SHP77 (cell line): Measurements from ENCODE around the gene GLIS1.
A peak's percentile ranks its signal among the peaks of the same experiment; 100 is the strongest.
"Not testable (repeated sequence)": the region's sequence is repeated elsewhere in the genome, so short reads cannot be mapped to it uniquely, and the experiment has no call there.

Source experiments
- DNase-seq, 2 experiments: peaks; one replicate each; lab custom pipeline; 2025; lab: John Stamatoyannopoulos, UW

GLIS1 gene

GRCh38 chr1:53739109-53739681 lies at the start of gene GLIS1:
GLIS1 (minus strand) TSS chr1:53739164; CDS start chr1:53738064, 1,100 bp downstream.
- DNase-seq: peak; percentile 61 to 70

GRCh38 chr1:53787655-53788054 lies 48.7 kb upstream of the GLIS1 start:
- no peak for DNase-seq

- no peak for DNase-seq
These were observed 44.1 kb upstream of the GLIS1 start for GRCh38 chr1:53783056-53783455.

GRCh38 chr1:53781654-53782053 lies 42.7 kb upstream of the GLIS1 start:
- no peak for DNase-seq

- DNase-seq: no peak
These were observed 38.3 kb upstream of the GLIS1 start for GRCh38 chr1:53777272-53777671.

GRCh38 chr1:53771648-53772047 lies 32.7 kb upstream of the GLIS1 start:
- no peak for DNase-seq

- no peak for DNase-seq
These were observed 30.8 kb upstream of the GLIS1 start for GRCh38 chr1:53769780-53770179.

- DNase-seq: no peak
These were observed 30.2 kb upstream of the GLIS1 start for GRCh38 chr1:53769184-53769583.

- no peak for DNase-seq
These were observed 28.0 kb upstream of the GLIS1 start for GRCh38 chr1:53766831-53767405.

- DNase-seq: no peak
These were observed 27.3 kb upstream of the GLIS1 start for GRCh38 chr1:53766194-53766742.

GRCh38 chr1:53765657-53766056 lies 26.7 kb upstream of the GLIS1 start:
- DNase-seq: no peak

- DNase-seq: no peak
These were observed 24.9 kb upstream of the GLIS1 start for GRCh38 chr1:53763911-53764310.

GRCh38 chr1:53763461-53763860 lies 24.5 kb upstream of the GLIS1 start:
- no peak for DNase-seq

GRCh38 chr1:53760497-53760896 lies 21.5 kb upstream of the GLIS1 start:
- not testable (repeated sequence) for DNase-seq

GRCh38 chr1:53755874-53756273 lies 16.9 kb upstream of the GLIS1 start:
- DNase-seq: peak; percentile 5 to 12

- DNase-seq: peak; percentile 22 to 33
These were observed 15.7 kb upstream of the GLIS1 start for GRCh38 chr1:53754484-53755312.

- DNase-seq: no peak
These were observed 13.3 kb upstream of the GLIS1 start for GRCh38 chr1:53752281-53752680.

- DNase-seq: no peak
These were observed 8.9 kb upstream of the GLIS1 start for GRCh38 chr1:53747841-53748240.

GRCh38 chr1:53740621-53741105 lies 1.7 kb upstream of the GLIS1 start:
- no peak for DNase-seq

- no peak for DNase-seq
These were observed 507 bp downstream of the GLIS1 start for GRCh38 chr1:53738205-53739108.

GRCh38 chr1:53737648-53738204 lies 1.2 kb downstream of the GLIS1 start:
- DNase-seq: no peak
